Activated CD4-positive, CD25-positive, alpha-beta regulatory T cell treated with anti-CD3 and anti-CD28 coated beads, Interleukin-2, amount 50 U/mL, for 16 hours (primary cell): Measurements from ENCODE around the gene BCL2.

Source experiments
- DNase-seq: peaks from one replicate; pipeline ENCODE4 v3.0.0-alpha.2; 2020; ENCODE audit warnings: low read depth, low spot score

The BCL2 gene

GRCh38 chr18:63142594-63143225 lies 176.9 kb downstream of the BCL2 start:
- no peak for DNase-seq

- DNase-seq = no peak
Observed at GRCh38 chr18:63141778-63142176, 177.8 kb downstream of the BCL2 start.

GRCh38 chr18:63140997-63141777 lies 178.4 kb downstream of the BCL2 start:
- no peak for DNase-seq

DNA sequence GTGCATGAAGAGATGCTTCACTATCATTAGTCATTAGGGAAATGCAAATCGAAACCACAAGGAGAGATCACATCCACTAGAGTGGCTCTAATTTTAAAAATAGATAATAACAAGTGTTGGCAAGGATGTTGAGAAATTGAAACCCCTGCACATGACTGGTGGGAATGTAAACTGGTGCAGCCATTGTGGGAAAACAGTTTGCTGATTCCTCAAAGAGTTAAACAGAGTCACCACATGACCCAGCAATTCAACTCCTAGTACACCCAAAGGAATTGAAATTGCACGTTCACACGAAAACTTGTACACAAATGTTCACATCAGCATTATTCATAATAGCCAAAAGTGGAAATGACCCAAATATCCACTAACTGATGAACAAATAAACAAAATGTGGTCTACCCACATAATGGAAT lies 179.5 kb downstream of the BCL2 start:
- DNase-seq = no peak

GRCh38 chr18:63138436-63139340 lies 180.9 kb downstream of the BCL2 start:
- DNase-seq = no peak

- no peak for DNase-seq
Observed at GRCh38 chr18:63137999-63138435, 181.6 kb downstream of the BCL2 start.

DNA sequence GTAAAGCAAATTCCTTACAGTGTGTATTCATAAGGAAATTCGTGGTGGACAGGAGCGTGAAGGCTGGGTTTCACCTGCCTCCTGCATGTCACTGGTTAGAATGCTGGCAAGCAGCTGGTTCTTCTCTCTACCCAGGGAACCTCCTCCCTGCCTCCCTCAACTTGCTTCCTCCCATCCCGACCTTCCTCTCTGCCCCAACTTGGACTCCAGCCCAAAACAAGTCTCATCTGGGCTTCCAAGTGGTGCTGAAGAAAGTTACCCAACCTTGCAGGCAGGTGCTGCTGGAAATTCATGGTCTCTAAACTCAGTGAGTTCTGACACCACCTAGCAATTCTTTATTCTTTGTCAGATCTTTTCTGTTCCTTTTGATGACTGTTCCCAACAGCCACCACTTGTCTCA lies 184.5 kb downstream of the BCL2 start:
- DNase-seq = no peak

DNA sequence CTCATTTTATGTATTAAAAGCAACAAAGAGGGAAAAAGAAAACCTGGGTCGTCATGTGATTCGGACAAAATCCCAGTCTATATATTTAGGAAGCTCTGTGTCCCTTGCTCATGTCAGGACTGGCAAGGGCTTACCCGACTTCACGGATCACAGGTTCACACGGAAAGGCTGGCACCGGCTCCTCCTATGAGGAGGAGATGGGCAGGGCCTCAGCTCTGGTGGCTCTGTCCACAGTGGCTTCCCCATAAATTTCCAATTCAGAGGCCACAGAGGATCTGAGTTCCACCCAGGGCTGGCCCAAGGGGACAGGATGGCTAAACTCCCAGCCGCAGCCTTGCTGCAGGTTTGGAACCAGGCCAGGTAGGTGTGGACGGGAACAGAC lies 186.8 kb downstream of the BCL2 start:
- DNase-seq = no peak

GRCh38 chr18:63131959-63132818 lies 187.4 kb downstream of the BCL2 start:
- DNase-seq = no peak

DNA sequence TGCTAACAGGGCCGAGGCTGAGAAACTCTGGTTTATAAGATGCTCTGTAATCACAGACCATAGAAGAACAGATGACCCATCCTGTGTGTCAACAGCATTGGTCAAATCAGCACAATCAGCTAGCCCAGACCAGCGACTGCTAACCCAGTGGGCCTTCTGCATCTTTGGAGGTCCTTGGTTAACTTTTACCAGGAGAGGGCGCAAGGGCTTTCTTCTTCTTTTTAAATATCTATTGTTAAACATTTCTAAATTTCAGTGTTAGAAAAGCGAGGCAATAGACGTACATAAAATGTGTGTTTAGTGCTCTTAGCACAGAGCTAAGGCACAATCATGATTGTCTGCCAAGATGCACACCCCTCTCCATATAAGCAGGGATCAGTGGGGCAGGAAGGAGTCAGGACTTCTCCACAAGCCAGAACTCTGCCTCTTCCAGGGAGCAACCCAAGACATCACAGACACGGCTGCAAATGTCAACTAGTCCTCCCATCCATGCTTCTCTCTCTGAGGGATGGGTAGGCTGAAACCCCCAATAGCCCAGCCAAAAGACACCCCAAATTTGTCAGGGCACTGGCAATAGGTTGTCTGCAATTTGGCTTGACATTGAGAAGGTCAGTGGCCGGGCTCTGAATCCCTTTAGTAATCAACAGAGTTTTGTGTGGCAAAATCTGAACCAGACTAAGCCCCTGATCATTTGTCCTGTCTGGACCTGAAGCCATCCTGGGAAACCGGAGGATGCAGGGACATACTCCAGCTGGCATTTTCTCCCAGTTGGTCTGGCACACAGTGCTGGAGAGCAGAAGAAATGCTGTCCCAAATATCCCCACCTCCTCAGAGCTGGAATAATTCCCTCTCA lies 188.2 kb downstream of the BCL2 start:
- peak; percentile 46 for DNase-seq

DNA sequence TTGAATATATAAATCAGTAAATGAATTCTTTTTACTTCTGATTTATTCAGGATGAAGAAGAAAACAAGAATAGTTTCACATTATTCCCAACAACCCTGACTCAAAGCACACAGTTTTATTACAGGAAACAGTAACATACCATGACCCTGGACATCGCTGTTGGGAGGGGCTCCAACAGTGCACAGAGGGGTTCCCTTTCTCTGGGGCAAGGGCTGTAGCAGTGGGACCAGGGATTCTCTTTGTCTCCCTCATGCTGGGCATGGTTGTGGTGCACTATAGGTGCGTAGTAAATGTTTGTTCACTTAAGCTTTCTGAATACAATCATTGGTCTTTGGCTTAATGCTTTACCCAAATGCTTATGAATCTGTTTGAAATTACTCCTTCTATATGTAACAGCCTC lies 189.4 kb downstream of the BCL2 start:
- DNase-seq = no peak

- DNase-seq = no peak
Observed at GRCh38 chr18:63128237-63128974, 191.2 kb downstream of the BCL2 start.

GRCh38 chr18:63126134-63127069 lies 193.2 kb downstream of the BCL2 start:
- DNase-seq = no peak

GRCh38 chr18:63120620-63121019 lies 198.9 kb downstream of the BCL2 start:
- DNase-seq = no peak

GRCh38 chr18:63119647-63120046 lies 199.9 kb downstream of the BCL2 start:
- no peak for DNase-seq

- DNase-seq = no peak
Observed at GRCh38 chr18:63113899-63114565, 205.5 kb downstream of the BCL2 start.

GRCh38 chr18:63112706-63113105 lies 206.9 kb downstream of the BCL2 start:
- no peak for DNase-seq
